ENCODE results near the gene LILRB3. TPM values are rescaled to one million over a fixed set of nuclear protein-coding genes. Genes with fewer than 3 reads are reported as not detected.
"Not testable (repeated sequence)": the region's sequence is repeated elsewhere in the genome, so short reads cannot be mapped to it uniquely, and the experiment has no call there.

Gene LILRB3
- total RNA-seq, 1 donor from 2014 or later = not detected

DNA sequence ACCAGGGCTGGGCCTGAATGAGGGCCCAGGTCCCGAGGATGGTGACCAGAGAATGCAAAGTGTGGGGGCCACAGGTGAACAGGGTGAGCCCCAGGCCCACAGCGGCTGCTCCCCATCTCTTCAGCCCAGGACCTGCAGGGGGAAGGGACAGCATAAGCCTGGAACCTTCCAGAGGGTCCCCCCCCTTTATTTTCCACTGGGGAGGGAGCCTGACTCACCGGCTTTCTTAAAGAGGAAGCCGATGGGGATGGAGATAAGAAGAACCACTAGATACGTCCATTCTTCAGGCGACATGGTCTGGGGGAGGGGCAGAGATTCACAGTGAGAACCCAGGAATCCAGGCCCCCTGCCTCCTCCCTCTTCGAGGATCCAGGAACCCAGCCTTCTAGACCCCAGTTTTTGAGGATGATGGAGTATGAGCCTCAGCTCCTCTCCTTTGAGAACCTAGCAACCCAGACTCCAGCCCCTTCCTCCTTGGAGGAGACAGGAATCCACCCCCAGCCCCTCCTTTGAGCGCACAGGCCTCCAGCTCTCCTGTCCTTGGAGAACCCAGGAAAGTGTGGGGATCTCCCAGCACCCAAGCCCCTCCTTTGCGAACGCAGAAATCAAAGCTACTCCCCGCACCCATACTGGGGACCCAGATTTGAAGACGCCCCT, 34.5 kb downstream of the LILRB3 start:
- Mint-ChIP-seq H3K27me3 (ENCODE audit: low read depth) (no peaks in the 10 kb centered on the region), H3K9me3 (no peaks in the 10 kb centered on the region), H3K36me3 (peaks cover 11% of the 10 kb centered on the region), H3K4me3 (peak overlapping the region; percentile 81), H3K4me1 (peaks cover 30% of the 10 kb centered on the region), H3K27ac (peak overlapping the region; percentile 95)
- no peak for TF ChIP-seq CTCF (IDR thresholded peaks at IDR 0.05; ENCODE audit: unreplicated experiment)
- DNase-seq (ENCODE audit: low spot score in 2 of 2, unreplicated experiment in 2 of 2) = no peak

- Mint-ChIP-seq H3K27ac (peak overlapping the region; percentile 85), H3K4me1 (peaks cover 20% of the 10 kb centered on the region), H3K27me3 (ENCODE audit: low read depth) (no peaks in the 10 kb centered on the region), H3K36me3 (peaks cover 14% of the 10 kb centered on the region), H3K4me3 (peak overlapping the region; percentile 81), H3K9me3 (no peaks in the 10 kb centered on the region)
- no peak for DNase-seq (ENCODE audit: low spot score in 2 of 2, unreplicated experiment in 2 of 2)
- TF ChIP-seq CTCF (IDR thresholded peaks at IDR 0.05; ENCODE audit: unreplicated experiment) = no peak
Observed at GRCh38 chr19:54186934-54187381, 35.8 kb downstream of the LILRB3 start.

- no peak for DNase-seq (ENCODE audit: low spot score in 2 of 2, unreplicated experiment in 2 of 2)
- H3K27ac Mint-ChIP-seq = no peak overlapping the region
- H3K4me3 Mint-ChIP-seq = no peak overlapping the region
- peaks cover 15% of the 10 kb centered on the region for H3K36me3 Mint-ChIP-seq
- peaks cover 14% of the 10 kb centered on the region for H3K4me1 Mint-ChIP-seq
- no peaks in the 10 kb centered on the region for H3K9me3 Mint-ChIP-seq
- H3K27me3 Mint-ChIP-seq (ENCODE audit: low read depth) = no peaks in the 10 kb centered on the region
- TF ChIP-seq CTCF (IDR thresholded peaks at IDR 0.05; ENCODE audit: unreplicated experiment) = no peak
Observed at GRCh38 chr19:54186351-54186750, 36.5 kb downstream of the LILRB3 start.

DNA sequence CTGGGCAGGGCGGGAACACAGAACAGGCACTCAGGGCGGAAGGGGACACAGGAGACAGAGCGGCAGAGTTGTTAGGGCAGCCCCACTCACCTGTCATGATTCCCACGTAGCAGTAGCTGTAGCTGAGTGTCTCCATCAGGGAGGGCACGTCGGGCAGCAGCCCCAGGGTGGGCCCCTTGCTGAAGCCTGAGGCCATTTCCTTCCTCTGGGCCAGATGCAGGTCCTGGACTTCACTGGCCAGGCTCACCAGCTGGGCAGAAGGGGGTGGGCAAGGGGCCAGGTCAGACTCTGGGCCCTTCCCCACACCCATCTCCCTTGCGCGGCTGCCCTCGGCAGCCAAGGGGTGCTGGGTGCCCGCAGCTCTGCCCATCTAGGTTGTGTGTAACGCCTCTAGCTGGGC, 39.4 kb downstream of the LILRB3 start:
- peaks cover 19% of the 10 kb centered on the region for H3K36me3 Mint-ChIP-seq
- no peaks in the 10 kb centered on the region for H3K9me3 Mint-ChIP-seq
- no peak overlapping the region for H3K4me3 Mint-ChIP-seq
- no peaks in the 10 kb centered on the region for H3K27me3 Mint-ChIP-seq (ENCODE audit: low read depth)
- TF ChIP-seq CTCF (IDR thresholded peaks at IDR 0.05; ENCODE audit: unreplicated experiment) = no peak
- peaks cover 14% of the 10 kb centered on the region for H3K4me1 Mint-ChIP-seq
- no peak for DNase-seq (ENCODE audit: low spot score in 2 of 2, unreplicated experiment in 2 of 2)
- no peak overlapping the region for H3K27ac Mint-ChIP-seq

DNA sequence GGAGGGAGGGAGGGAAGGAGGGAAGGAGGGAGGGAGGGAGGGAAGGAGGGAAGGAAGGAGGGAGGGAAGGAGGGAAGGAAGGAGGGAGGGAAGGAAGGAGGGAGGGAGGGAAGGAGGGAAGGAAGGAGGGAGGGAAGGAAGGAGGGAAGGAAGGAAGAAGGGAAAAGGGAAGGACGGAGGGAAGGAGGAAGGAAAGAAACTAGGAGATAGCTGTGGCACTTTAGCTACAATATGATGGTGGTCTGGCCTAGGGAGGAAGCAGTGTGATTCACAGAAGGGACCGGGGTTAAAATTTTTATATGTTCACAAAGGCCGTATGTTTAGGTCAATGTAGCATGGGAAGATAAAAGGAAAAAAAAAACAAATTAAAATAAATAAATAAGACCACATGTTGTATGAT, 40.9 kb downstream of the LILRB3 start:
- H3K27ac Mint-ChIP-seq; H3K27me3 Mint-ChIP-seq (ENCODE audit: low read depth); H3K9me3 Mint-ChIP-seq; H3K4me1 Mint-ChIP-seq; H3K4me3 Mint-ChIP-seq; DNase-seq (ENCODE audit: low spot score in 2 of 2, unreplicated experiment in 2 of 2): not testable (repeated sequence)
- H3K36me3 Mint-ChIP-seq = peaks cover 23% of the 10 kb centered on the region

- H3K27me3 Mint-ChIP-seq (ENCODE audit: low read depth) = no peaks in the 10 kb centered on the region
- DNase-seq (ENCODE audit: low spot score in 2 of 2, unreplicated experiment in 2 of 2) = no peak
- no peaks in the 10 kb centered on the region for H3K4me1 Mint-ChIP-seq
- H3K36me3 Mint-ChIP-seq = peaks cover 27% of the 10 kb centered on the region
- no peak overlapping the region for H3K27ac Mint-ChIP-seq
- no peaks in the 10 kb centered on the region for H3K9me3 Mint-ChIP-seq
- TF ChIP-seq CTCF (IDR thresholded peaks at IDR 0.05; ENCODE audit: unreplicated experiment) = no peak
- no peak overlapping the region for H3K4me3 Mint-ChIP-seq
Observed at GRCh38 chr19:54180691-54181091, 42.1 kb downstream of the LILRB3 start.
